CD14-positive monocyte (primary cell): ENCODE measurements around the gene RPS6KA2. TPM values are rescaled to one million over a fixed set of nuclear protein-coding genes. Genes with fewer than 3 reads are reported as not detected.

Experiments used
- DNase-seq, 3 donors: peaks; one replicate each; pipeline ENCODE4 v3.0.0-alpha.2; 2011 to 2022
- H2AFZ ChIP-seq: 2 replicates; pipeline ENCODE4 v1.6.0; 2012; ENCODE audit warnings: mild to moderate bottlenecking, low read depth, low read length, inconsistent platforms; ENCODE audit not compliant: insufficient read depth, poor library complexity, severe bottlenecking
- H3K27ac ChIP-seq, 2 donors: 1 replicate in 1 of 2; 2 replicates in 1 of 2; pipeline ENCODE4 v1.5.1; 2012 to 2013; ENCODE audit warnings: low read length in 2 of 2, control low read depth in 1 of 2, inconsistent platforms in 1 of 2, low read depth in 1 of 2, mild to moderate bottlenecking in 1 of 2
- H3K27me3 ChIP-seq, 2 donors: one replicate each; pipeline versions ENCODE4 v1.6.0 to v1.6.1; 2011 to 2013; ENCODE audit warnings: low read length in 2 of 2; ENCODE audit not compliant: control insufficient read depth in 2 of 2, insufficient read depth in 2 of 2
- H3K36me3 ChIP-seq, 2 donors: replicated peaks in 1 of 2; 1 replicate in 1 of 2; 2 replicates in 1 of 2; pipeline versions ENCODE4 v1.5.1 to v1.6.1; 2012 to 2013; ENCODE audit warnings: low read length in 2 of 2, control low read depth in 1 of 2, inconsistent platforms in 1 of 2, mild to moderate bottlenecking in 1 of 2; ENCODE audit not compliant: insufficient read depth in 2 of 2, control insufficient read depth in 1 of 2
- H3K4me1 ChIP-seq, 2 donors: 1 replicate in 1 of 2; 2 replicates in 1 of 2; pipeline versions ENCODE4 v1.5.1 to v1.6.1; 2012 to 2013; ENCODE audit warnings: low read length in 2 of 2, control low read depth in 1 of 2, inconsistent platforms in 1 of 2, mild to moderate bottlenecking in 1 of 2, moderate library complexity in 1 of 2; ENCODE audit not compliant: insufficient read depth in 2 of 2, control insufficient read depth in 1 of 2
- H3K4me2 ChIP-seq: replicated peaks from 2 replicates; pipeline ENCODE3; 2012; ENCODE audit warnings: low read length, moderate library complexity, mild to moderate bottlenecking; ENCODE audit not compliant: poor library complexity, severe bottlenecking; ENCODE audit errors: extremely low read depth
- H3K4me3 ChIP-seq, 3 experiments: fragments of 200-600 bp in 1 of 3; sonication (generic) in 1 of 3; replicated peaks in 1 of 3; 1 replicate in 2 of 3; 2 replicates in 1 of 3; pipeline ENCODE4 v1.5.1; 2011 to 2013; ENCODE audit warnings: low read length in 3 of 3, mild to moderate bottlenecking in 3 of 3, control low read depth in 2 of 3, low read depth in 2 of 3, inconsistent platforms in 1 of 3, moderate library complexity in 1 of 3
- H3K79me2 ChIP-seq: 2 replicates; pipeline ENCODE4 v1.6.0; 2012; ENCODE audit warnings: mild to moderate bottlenecking, control low read depth, inconsistent platforms, low read length, moderate library complexity; ENCODE audit not compliant: insufficient read depth
- H3K9ac ChIP-seq: 2 replicates; pipeline ENCODE4 v1.6.0; 2017; ENCODE audit warnings: low read length, mild to moderate bottlenecking; ENCODE audit not compliant: insufficient read depth, poor library complexity, severe bottlenecking
- H3K9me3 ChIP-seq, 2 donors: replicated peaks in 1 of 2; 1 replicate in 1 of 2; 2 replicates in 1 of 2; pipeline versions ENCODE4 v1.5.1 to v1.6.1; 2012 to 2013; ENCODE audit warnings: low read length in 2 of 2, control low read depth in 1 of 2; ENCODE audit not compliant: control insufficient read depth in 1 of 2, insufficient read depth in 1 of 2
- H4K20me1 ChIP-seq: 2 replicates; pipeline ENCODE4 v1.6.0; 2012; ENCODE audit warnings: mild to moderate bottlenecking, low read length, control low read depth, moderate library complexity; ENCODE audit not compliant: insufficient read depth
- H3K27ac Mint-ChIP-seq, 7 donors: one replicate each; pipeline ENCODE4 v1.8.0; 2020; ENCODE audit warnings: mild to moderate bottlenecking in 7 of 7, mixed read lengths in 7 of 7, moderate library complexity in 6 of 7, inconsistent platforms in 2 of 7
- H3K27me3 Mint-ChIP-seq, 3 donors: one replicate each; pipeline ENCODE4 v1.8.0; 2021 to 2022; ENCODE audit warnings: low read depth in 3 of 3, mild to moderate bottlenecking in 3 of 3, mixed read lengths in 3 of 3, moderate library complexity in 3 of 3, inconsistent platforms in 1 of 3
- H3K36me3 Mint-ChIP-seq, 2 donors: one replicate each; pipeline ENCODE4 v1.8.0; 2020; ENCODE audit warnings: mixed read lengths in 2 of 2, inconsistent platforms in 1 of 2, mild to moderate bottlenecking in 1 of 2
- H3K4me1 Mint-ChIP-seq: one replicate; pipeline ENCODE4 v1.8.0; 2020; ENCODE audit warnings: mild to moderate bottlenecking, mixed read lengths
- H3K4me3 Mint-ChIP-seq, 2 donors: one replicate each; pipeline ENCODE4 v1.8.0; 2020; ENCODE audit warnings: mild to moderate bottlenecking in 2 of 2, mixed read lengths in 2 of 2, moderate library complexity in 1 of 2
- H3K9me3 Mint-ChIP-seq, 7 donors: one replicate each; pipeline ENCODE4 v1.8.0; 2020 to 2022; ENCODE audit warnings: mixed read lengths in 7 of 7, mild to moderate bottlenecking in 6 of 7, moderate library complexity in 6 of 7, inconsistent platforms in 2 of 7
- CTCF ChIP-seq: fragments of 200-600 bp; IDR thresholded peaks from one replicate; pipeline ENCODE4 v1.8.0; 2022; ENCODE audit warnings: antibody characterized with exemption, mild to moderate bottlenecking
- WGBS: methylation state at CpG from one replicate; pipeline ENCODE4 v1.1.5; 2013; ENCODE audit warnings: missing lambda C conversion rate; ENCODE audit not compliant: insufficient coverage; 5-methylcytosine and 5-hydroxymethylcytosine counted together
- intact Hi-C, 2 donors: fragments of 100-400 bp; cut with micrococcal nuclease; formaldehyde crosslinking; loops; one replicate each; pipeline versions ENCODE4 v1.15.0 to v1.15.1; 2023
- polyA plus RNA-seq, 3 donors: library from polyadenylated mRNA; depleted of rRNA in 1 of 3; unstranded in 2 of 3; stranded (reverse) in 1 of 3; fragments of 300-500 nt in 2 of 3; fragments of >200 nt in 1 of 3; fragmentation: Illumina TruSeq in 2 of 3; gene quantifications; 1 replicate in 2 of 3; 2 replicates in 1 of 3; pipeline ENCODE4 v1.2.3, GENCODE V29; 2012 to 2021

The RPS6KA2 gene
- polyA plus RNA-seq, 3 donors: 1.4 to 3.1 (median 1.9) TPM

DNA sequence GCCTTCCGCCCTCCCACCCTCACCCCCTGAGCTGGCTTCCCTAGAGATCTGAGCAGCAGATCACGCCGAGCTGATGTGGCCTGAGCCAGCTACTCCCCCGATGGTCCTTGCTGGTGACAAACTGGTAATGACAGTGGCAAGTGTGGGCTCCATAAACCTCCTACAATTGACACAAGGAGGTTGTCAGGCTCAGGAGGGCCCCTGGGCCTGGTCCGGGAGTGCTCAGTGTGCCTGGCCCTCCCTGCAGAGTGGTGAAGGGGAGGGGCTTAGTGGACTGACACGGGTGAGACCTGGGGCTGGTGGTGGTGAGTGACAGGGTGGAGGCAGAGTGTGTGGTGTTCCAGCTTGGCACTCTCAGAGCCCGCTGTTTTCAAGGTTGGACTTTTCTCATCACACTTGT lies 221.7 kb downstream of the RPS6KA2 start:
- Histone ChIP-seq H2AFZ (no peak overlapping the region), H3K9me3 (no peaks in the 10 kb centered on the region), H3K4me2 (no peak overlapping the region), H3K4me1 (no peaks in the 10 kb centered on the region), H3K4me3 (no peak overlapping the region), H3K36me3 (no peaks in the 10 kb centered on the region), H3K27me3 (no peaks in the 10 kb centered on the region), H3K9ac (no peak overlapping the region), H4K20me1 (no peaks in the 10 kb centered on the region), H3K27ac (no peak overlapping the region), H3K79me2 (no peaks in the 10 kb centered on the region)
- 63% methylated on average over 1 of the region's 7 CpGs for WGBS
- intact Hi-C loops: no loop called here
- peak overlapping the region in 2 of 7 donors; percentile 2 to 25 for H3K27ac Mint-ChIP-seq
- H3K27me3 Mint-ChIP-seq: peaks cover 0 to 2% (median 2%) of the 10 kb centered on the region in 3 donors
- TF ChIP-seq CTCF: no peak
- H3K36me3 Mint-ChIP-seq: no peaks in the 10 kb centered on the region
- peaks cover 5% of the 10 kb centered on the region for H3K4me1 Mint-ChIP-seq
- no peaks in the 10 kb centered on the region for H3K9me3 Mint-ChIP-seq
- H3K4me3 Mint-ChIP-seq: no peak overlapping the region
- DNase-seq: no peak

DNA sequence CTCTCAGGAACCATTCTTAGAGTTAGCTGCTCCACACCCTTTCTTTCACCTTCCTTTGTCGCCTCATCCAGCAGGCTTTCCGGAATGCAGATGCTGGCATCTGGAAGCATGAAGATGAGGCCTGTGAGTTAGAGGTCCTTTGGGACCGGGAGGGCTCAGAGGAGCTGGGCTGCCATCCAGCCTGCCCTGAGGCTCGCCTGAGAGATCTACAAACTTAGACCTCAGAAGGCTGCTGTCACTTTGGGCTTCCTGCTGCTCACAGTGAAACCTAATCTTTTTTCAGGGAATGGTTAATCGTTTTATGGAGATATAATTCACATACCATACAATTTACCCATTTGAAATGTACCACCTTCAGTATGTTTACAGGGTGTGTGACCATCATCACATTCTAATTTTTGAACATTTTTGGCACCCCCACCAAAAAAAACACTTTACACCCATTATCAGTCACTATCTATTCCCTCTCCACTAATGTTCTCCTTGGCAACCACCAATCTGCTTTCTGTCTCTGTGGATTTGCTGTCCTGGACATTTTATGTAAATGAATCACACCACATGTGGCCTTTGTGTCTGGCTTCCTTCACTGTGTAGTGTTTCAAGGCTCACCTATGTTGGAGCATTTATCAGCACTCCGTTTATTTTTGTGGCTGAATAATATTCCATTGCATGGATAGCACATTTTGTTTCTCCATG lies 224.3 kb downstream of the RPS6KA2 start:
- Mint-ChIP-seq H3K9me3 (peaks cover 0 to 1% (median 0%) of the 10 kb centered on the region in 7 donors), H3K4me3 (no peak overlapping the region), H3K27me3 (peaks cover 0 to 3% (median 3%) of the 10 kb centered on the region in 3 donors), H3K4me1 (peaks cover 3% of the 10 kb centered on the region), H3K36me3 (no peaks in the 10 kb centered on the region), H3K27ac (no peak overlapping the region)
- Histone ChIP-seq H3K4me2 (no peak overlapping the region), H3K9me3 (no peaks in the 10 kb centered on the region), H4K20me1 (no peaks in the 10 kb centered on the region), H3K27ac (no peak overlapping the region), H3K79me2 (no peaks in the 10 kb centered on the region), H3K4me1 (no peaks in the 10 kb centered on the region), H3K4me3 (no peak overlapping the region), H3K36me3 (no peaks in the 10 kb centered on the region), H3K27me3 (no peaks in the 10 kb centered on the region), H3K9ac (no peak overlapping the region), H2AFZ (no peak overlapping the region)
- TF ChIP-seq CTCF: no peak
- no peak for DNase-seq
- intact Hi-C loops: no loop called here
- 100% methylated on average over 2 of the region's 6 CpGs for WGBS
